ENCODE results near the gene STAT6. TPM values are rescaled to one million over a fixed set of nuclear protein-coding genes. Genes with fewer than 3 reads are reported as not detected.

The STAT6 gene
- total RNA-seq, 1 experiment from 2014 or later, result 52.3 TPM

- Histone ChIP-seq H3K27me3 (ENCODE audit: control insufficient read depth, insufficient read depth, low read length) (no peaks in the 10 kb centered on the region), H3K27ac (ENCODE audit: low read length) (no peak overlapping the region), H3K4me3 (ENCODE audit: low read depth in 2 of 2, low read length in 2 of 2) (no peak overlapping the region), H3K9me3 (ENCODE audit: control insufficient read depth, insufficient read depth, low read depth, low read length) (no peaks in the 10 kb centered on the region), H3K36me3 (ENCODE audit: control insufficient read depth, insufficient read depth, low read length) (no peaks in the 10 kb centered on the region), H3K4me1 (ENCODE audit: control insufficient read depth, insufficient read depth, low read length) (no peaks in the 10 kb centered on the region)
- no peak for TF ChIP-seq REST (IDR thresholded peaks at IDR 0.05; ENCODE audit: insufficient read depth in 1 of 2, low read depth in 2 of 2, low read length in 1 of 2)
- TF ChIP-seq POLR2AphosphoS5 (IDR thresholded peaks at IDR 0.05; ENCODE audit: low read depth, low read length), result no peak
- TF ChIP-seq CTCF (IDR thresholded peaks at IDR 0.05), result no peak
- TF ChIP-seq SIN3A (IDR thresholded peaks at IDR 0.05; ENCODE audit: borderline replicate concordance, insufficient read depth, low read depth, low read length), result no peak
- TF ChIP-seq TCF7L2 (IDR thresholded peaks at IDR 0.05; ENCODE audit: low read depth, low read length), result no peak
- in situ Hi-C loops (cut with HindIII; ENCODE audit: low pct_unique_long_range_greater_than_20kb, low sequenced_read_pairs) (no loop called here), intact Hi-C loops (cut with micrococcal nuclease; ENCODE audit: unreplicated experiment) (no loop called here)
- ATAC-seq (no peak), DNase-seq (ENCODE audit: low read depth, low spot score) (no peak)
- BruUV-seq (replicated peaks), result no TSS peak
- CTCF ChIA-PET, result no interaction called here
- POLR2A ChIA-PET, result no interaction called here
Measured at GRCh38 chr12:57151741-57152630, 40.8 kb upstream of the STAT6 start.

GRCh38 chr12:57150400-57151000, 39.3 kb upstream of the STAT6 start:
- ChIA-PET CTCF (interaction anchor here (0.7 kb wide), 1 partner anchor 26 kb away, joined by 6 read pairs; no protein-coding TSS in a partner anchor), POLR2A (no interaction called here)
- H3K36me3 ChIP-seq (ENCODE audit: control insufficient read depth, insufficient read depth, low read length), result no peaks in the 10 kb centered on the region
- TF ChIP-seq TCF7L2 (IDR thresholded peaks at IDR 0.05; ENCODE audit: low read depth, low read length) (no peak), CTCF (IDR thresholded peaks at IDR 0.05) (no peak), REST (IDR thresholded peaks at IDR 0.05; ENCODE audit: insufficient read depth in 1 of 2, low read depth in 2 of 2, low read length in 1 of 2) (no peak), POLR2AphosphoS5 (IDR thresholded peaks at IDR 0.05; ENCODE audit: low read depth, low read length) (no peak), SIN3A (IDR thresholded peaks at IDR 0.05; ENCODE audit: borderline replicate concordance, insufficient read depth, low read depth, low read length) (no peak)
- in situ Hi-C loops (cut with HindIII; ENCODE audit: low pct_unique_long_range_greater_than_20kb, low sequenced_read_pairs), result no loop called here
- no peaks in the 10 kb centered on the region for H3K9me3 ChIP-seq (ENCODE audit: control insufficient read depth, insufficient read depth, low read depth, low read length)
- DNase-seq (ENCODE audit: low read depth, low spot score) (no peak), ATAC-seq (no peak)
- no peaks in the 10 kb centered on the region for H3K4me1 ChIP-seq (ENCODE audit: control insufficient read depth, insufficient read depth, low read length)
- H3K27ac ChIP-seq (ENCODE audit: low read length), result no peak overlapping the region
- BruUV-seq (replicated peaks), result no TSS peak
- intact Hi-C loops (cut with micrococcal nuclease; ENCODE audit: unreplicated experiment), result no loop called here
- no peak overlapping the region for H3K4me3 ChIP-seq (ENCODE audit: low read depth in 2 of 2, low read length in 2 of 2)
- no peaks in the 10 kb centered on the region for H3K27me3 ChIP-seq (ENCODE audit: control insufficient read depth, insufficient read depth, low read length)

All from Panc1 (cell line).